GM12878 (cell line): ENCODE measurements around the gene UBE2E3.

Experiments used
- ATF2 ChIP-seq: IDR thresholded peaks from 2 replicates; pipeline ENCODE4 v1.6.1; 2012; ENCODE audit warnings: low read length, inconsistent platforms
- CHD1 ChIP-seq: IDR thresholded peaks from 2 replicates; pipeline ENCODE4 v1.6.1; 2012; ENCODE audit warnings: low read depth, low read length, improper control_type of control experiment
- CHD4 ChIP-seq: fragments of 200-600 bp; sonication (generic); IDR thresholded peaks from 2 replicates; pipeline ENCODE4 v1.6.1; 2016; ENCODE audit warnings: mild to moderate bottlenecking
- CTCF ChIP-seq, 3 experiments: IDR thresholded peaks in 2 of 3; conservative IDR thresholded peaks in 1 of 3; 2 replicates each; pipeline ENCODE4 v1.5.1; 2011; ENCODE audit warnings: low read depth in 3 of 3, low read length in 3 of 3, mild to moderate bottlenecking in 3 of 3, control low read depth in 2 of 3, moderate library complexity in 2 of 3, inconsistent platforms in 1 of 3, mixed read lengths in 1 of 3; ENCODE audit not compliant: control insufficient read depth in 2 of 3, insufficient read depth in 1 of 3; ENCODE audit errors: extremely low read depth in 1 of 3
- POLR2AphosphoS5 ChIP-seq: IDR thresholded peaks from 2 replicates; pipeline ENCODE4 v1.6.1; 2011; ENCODE audit warnings: mild to moderate bottlenecking, low read length, inconsistent platforms
- RFX5 ChIP-seq: IDR thresholded peaks from 2 replicates; pipeline ENCODE4 v1.6.1; 2011; ENCODE audit warnings: low read depth, low read length, improper control_type of control experiment
- SIN3A ChIP-seq: IDR thresholded peaks from 2 replicates; pipeline ENCODE4 v1.6.1; 2012; ENCODE audit warnings: low read depth, low read length, improper control_type of control experiment
- SMC3 ChIP-seq: IDR thresholded peaks from 2 replicates; pipeline ENCODE4 v1.6.1; 2011; ENCODE audit warnings: low read length, improper control_type of control experiment, borderline replicate concordance
- SPI1 ChIP-seq: IDR thresholded peaks from 2 replicates; pipeline ENCODE4 v1.6.1; 2011; ENCODE audit warnings: low read depth, mild to moderate bottlenecking, low read length, moderate library complexity, borderline replicate concordance; ENCODE audit not compliant: insufficient read depth
- USF1 ChIP-seq: IDR thresholded peaks from 2 replicates; pipeline ENCODE4 v1.6.1; 2011; ENCODE audit warnings: borderline replicate concordance, low read depth, mild to moderate bottlenecking, moderate library complexity, mixed read lengths, low read length; ENCODE audit not compliant: insufficient read depth; ENCODE audit errors: extremely low read length
- YY1 ChIP-seq: IDR thresholded peaks from 2 replicates; pipeline ENCODE4 v1.6.1; 2011; ENCODE audit warnings: low read depth, mild to moderate bottlenecking, low read length
- ZNF217 ChIP-seq: fragments of 450-650 bp; IDR thresholded peaks from 2 replicates; pipeline ENCODE4 v1.6.1; 2017; ENCODE audit warnings: antibody characterized with exemption, mild to moderate bottlenecking

GRCh38 chr2:180947208-180947689 lies 33.2 kb upstream of the UBE2E3 start:
- TF ChIP-seq CTCF (IDR thresholded peaks at IDR 0.05 in 2 of 3, conservative IDR thresholded peaks at IDR 0.05 in 1 of 3; ENCODE audit: control insufficient read depth in 2 of 3, extremely low read depth in 1 of 3, insufficient read depth in 1 of 3, low read depth in 3 of 3, low read length in 3 of 3) (no peak), CHD1 (no peak), ZNF217 (no peak), SMC3 (no peak), YY1 (no peak), SIN3A (no peak), POLR2AphosphoS5 (no peak), SPI1 (no peak), ATF2 (no peak), CHD4 (no peak), RFX5 (no peak), USF1 (no peak)
